GM06990 (cell line): ENCODE measurements around the gene CELF2.

Source experiments
- DNase-seq: peaks from one replicate; pipeline ENCODE4 v3.0.0-alpha.2; 2011; ENCODE audit not compliant: insufficient read length; ENCODE audit errors: extremely low read depth
- H3K27me3 ChIP-seq: replicated peaks from 2 replicates; pipeline ENCODE4 v1.6.0; 2011; ENCODE audit warnings: low read length; ENCODE audit not compliant: control insufficient read depth, insufficient read depth
- H3K36me3 ChIP-seq: 2 replicates; pipeline ENCODE4 v1.5.1; 2011; ENCODE audit warnings: low read length; ENCODE audit not compliant: control insufficient read depth, insufficient read depth
- H3K4me3 ChIP-seq: replicated peaks from 2 replicates; pipeline ENCODE4 v1.5.1; 2011; ENCODE audit warnings: low read depth, mild to moderate bottlenecking, control low read depth, low read length
- CTCF ChIP-seq: IDR thresholded peaks from 2 replicates; pipeline ENCODE4 v1.5.1; 2011; ENCODE audit warnings: low read length, control low read depth, mild to moderate bottlenecking, inconsistent platforms; ENCODE audit not compliant: insufficient read depth, poor library complexity, severe bottlenecking

Gene CELF2

DNA sequence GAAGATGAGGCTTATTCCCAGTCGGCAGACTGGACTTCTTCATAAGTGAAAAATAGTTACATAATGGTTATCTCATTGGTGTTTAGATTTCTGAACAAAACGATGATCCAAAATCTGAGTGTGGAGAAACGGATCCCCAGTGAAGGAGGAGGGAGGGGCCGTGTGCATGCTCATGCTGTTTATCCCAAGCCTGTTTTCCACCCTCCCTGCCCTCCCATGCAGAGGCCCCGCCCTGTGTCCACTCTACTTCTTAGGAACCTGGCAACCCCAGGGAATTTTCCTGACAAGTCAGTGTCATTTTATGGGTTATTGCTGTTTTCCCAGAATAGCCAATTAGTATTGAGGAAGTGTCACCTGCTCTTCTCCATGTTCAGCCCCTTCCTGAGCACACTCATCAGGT, 174.0 kb downstream of the CELF2 start:
- no peak for TF ChIP-seq CTCF
- Histone ChIP-seq H3K27me3 (no peaks in the 10 kb centered on the region), H3K4me3 (no peak overlapping the region), H3K36me3 (peaks cover 8% of the 10 kb centered on the region)
- no peak for DNase-seq

DNA sequence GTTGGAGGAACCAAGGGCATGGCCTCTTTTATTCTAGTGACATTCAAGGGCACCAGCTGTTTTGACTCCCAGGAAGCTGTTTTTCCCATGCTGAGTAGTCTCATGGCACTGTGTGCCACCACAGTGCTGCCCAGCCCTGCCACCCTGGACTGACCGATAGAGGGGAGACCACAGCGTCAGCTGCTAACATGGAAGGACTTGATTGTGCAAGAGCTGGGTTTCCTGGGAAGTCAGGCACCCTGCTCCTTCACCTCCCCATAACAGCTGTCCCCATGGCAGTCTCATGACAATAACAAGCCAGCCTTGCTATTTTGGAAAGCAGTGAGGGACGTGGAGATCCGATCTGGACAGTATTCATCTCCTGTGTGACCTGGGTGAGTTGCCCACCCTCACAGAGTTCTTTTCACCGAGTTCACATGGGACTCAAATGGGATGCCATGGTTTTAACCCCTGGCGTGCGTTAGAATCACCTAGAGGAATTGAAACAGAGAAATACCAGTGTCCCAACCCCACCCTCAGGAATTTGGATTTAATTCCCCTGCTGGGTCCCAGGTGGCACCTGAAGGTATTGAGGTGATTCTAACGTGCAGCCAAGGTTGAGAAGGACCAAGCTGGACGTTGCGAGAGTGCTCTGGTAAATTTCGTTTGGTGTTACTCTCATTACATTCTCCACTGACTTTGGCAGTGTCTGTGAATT, 174.8 kb downstream of the CELF2 start:
- no peak for DNase-seq
- no peak for TF ChIP-seq CTCF
- no peak overlapping the region for H3K4me3 ChIP-seq
- H3K36me3 ChIP-seq: peaks cover 8% of the 10 kb centered on the region
- H3K27me3 ChIP-seq: no peaks in the 10 kb centered on the region

- Histone ChIP-seq H3K4me3 (no peak overlapping the region), H3K27me3 (no peaks in the 10 kb centered on the region), H3K36me3 (peaks cover 8% of the 10 kb centered on the region)
- TF ChIP-seq CTCF: no peak
- no peak for DNase-seq
Measured at GRCh38 chr10:11193001-11193551, 175.4 kb downstream of the CELF2 start.

DNA sequence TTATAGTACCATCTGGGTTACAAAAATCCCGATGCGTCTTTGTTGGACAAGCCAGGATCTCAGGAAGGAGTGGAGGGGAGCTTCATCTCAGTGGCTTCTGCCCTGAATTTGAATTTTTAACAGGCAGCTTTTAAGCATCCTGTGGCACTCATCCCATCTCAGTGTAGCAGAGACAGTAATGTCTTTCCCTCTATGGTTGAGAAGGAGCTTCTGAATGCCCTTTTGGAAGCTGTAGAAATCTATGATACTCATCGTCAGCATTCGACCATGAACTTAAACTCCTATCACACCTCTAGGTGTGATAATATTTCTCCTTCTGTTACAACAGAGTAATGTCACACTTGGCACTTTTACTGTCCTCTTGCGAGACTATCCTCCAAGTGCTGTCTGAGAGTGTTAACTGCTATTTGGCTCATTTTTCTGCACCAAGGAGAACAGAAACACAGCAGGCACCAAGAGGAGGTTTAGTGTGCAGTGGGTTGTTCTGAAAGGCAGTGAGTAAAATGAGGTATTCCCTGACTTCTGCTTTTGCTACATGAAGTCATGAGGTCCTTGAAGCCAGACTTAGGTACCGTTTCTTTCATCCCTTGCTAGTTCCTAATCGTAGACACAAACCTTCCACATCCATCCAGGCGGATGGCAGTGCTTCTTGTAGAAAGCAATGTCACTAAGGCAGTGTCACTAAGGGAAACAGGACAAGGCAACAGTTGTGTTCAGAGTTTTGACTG, 177.4 kb downstream of the CELF2 start:
- no peak for TF ChIP-seq CTCF
- no peaks in the 10 kb centered on the region for H3K27me3 ChIP-seq
- H3K4me3 ChIP-seq: no peak overlapping the region
- H3K36me3 ChIP-seq: peaks cover 9% of the 10 kb centered on the region
- no peak for DNase-seq

- Histone ChIP-seq H3K4me3 (no peak overlapping the region), H3K27me3 (no peaks in the 10 kb centered on the region), H3K36me3 (peaks cover 10% of the 10 kb centered on the region)
- no peak for TF ChIP-seq CTCF
- DNase-seq: no peak
Measured at GRCh38 chr10:11195623-11196022, 178.0 kb downstream of the CELF2 start.
